H1 (cell line): ENCODE measurements around the gene GOLPH3L. TPM values are rescaled to one million over a fixed set of nuclear protein-coding genes. Genes with fewer than 3 reads are reported as not detected.
A peak's percentile ranks its signal among the peaks of the same experiment; 100 is the strongest.

ENCODE experiments used
- ASH2L ChIP-seq: fragments of 200-600, 300-600 bp; sonication (generic); IDR thresholded peaks from one replicate; pipeline ENCODE4 v1.7.1; 2017; ENCODE audit warnings: low read length
- BACH1 ChIP-seq: IDR thresholded peaks from 2 replicates; pipeline ENCODE4 v1.6.1; 2012; ENCODE audit warnings: low read length, improper control_type of control experiment
- CHD1 ChIP-seq: IDR thresholded peaks from 2 replicates; pipeline ENCODE4 v1.6.1; 2012; ENCODE audit warnings: low read depth, low read length, improper control_type of control experiment
- CHD2 ChIP-seq: IDR thresholded peaks from 2 replicates; pipeline ENCODE4 v1.6.1; 2012; ENCODE audit warnings: low read length, improper control_type of control experiment
- EP300 ChIP-seq, 2 experiments: IDR thresholded peaks; 1 replicate in 1 of 2; 2 replicates in 1 of 2; pipeline ENCODE4 v1.6.1; 2011 to 2012; ENCODE audit warnings: low read depth in 2 of 2, low read length in 2 of 2, mild to moderate bottlenecking in 2 of 2, borderline replicate concordance in 1 of 2, inconsistent platforms in 1 of 2, moderate library complexity in 1 of 2
- EZH2 ChIP-seq: fragments of 200-600 bp; sonication (generic); IDR thresholded peaks from 2 replicates; pipeline ENCODE4 v1.7.1; 2012; ENCODE audit warnings: low read depth, mild to moderate bottlenecking, moderate library complexity, low read length, inconsistent platforms; ENCODE audit not compliant: severe bottlenecking
- GTF2F1 ChIP-seq: IDR thresholded peaks from 2 replicates; pipeline ENCODE4 v1.6.1; 2012; ENCODE audit warnings: low read depth, low read length, improper control_type of control experiment, borderline replicate concordance
- JUND ChIP-seq: IDR thresholded peaks from 2 replicates; pipeline ENCODE4 v1.6.1; 2011; ENCODE audit warnings: mild to moderate bottlenecking, improper control_type of control experiment, low read length
- KDM1A ChIP-seq: fragments of 200-600, 300-600 bp; sonication (generic); IDR thresholded peaks from 2 replicates; pipeline ENCODE4 v1.7.1; 2016; ENCODE audit warnings: mild to moderate bottlenecking, low read length, borderline replicate concordance
- KDM4A ChIP-seq: IDR thresholded peaks from one replicate; pipeline ENCODE4 v1.7.1; 2012; ENCODE audit warnings: low read depth, mild to moderate bottlenecking, moderate library complexity, low read length, inconsistent platforms; ENCODE audit not compliant: severe bottlenecking
- NRF1 ChIP-seq: IDR thresholded peaks from 2 replicates; pipeline ENCODE4 v1.6.1; 2011; ENCODE audit warnings: mild to moderate bottlenecking, low read depth, low read length, improper control_type of control experiment
- POLR2AphosphoS5 ChIP-seq: IDR thresholded peaks from 2 replicates; pipeline ENCODE4 v1.6.1; 2011; ENCODE audit warnings: low read depth, low read length
- RFX5 ChIP-seq: IDR thresholded peaks from 2 replicates; pipeline ENCODE4 v1.6.1; 2011; ENCODE audit warnings: low read depth, low read length, improper control_type of control experiment, borderline replicate concordance
- RXRA ChIP-seq: IDR thresholded peaks from 2 replicates; pipeline ENCODE4 v1.6.1; 2011; ENCODE audit warnings: low read depth, mild to moderate bottlenecking, low read length, moderate library complexity; ENCODE audit not compliant: insufficient read depth
- SAP30 ChIP-seq: fragments of 300-600 bp; sonication (generic); IDR thresholded peaks from 2 replicates; pipeline ENCODE4 v1.7.1; 2012; ENCODE audit warnings: low read length, moderate library complexity, mild to moderate bottlenecking, inconsistent platforms; ENCODE audit not compliant: insufficient read depth, insufficient replicate concordance
- SIX5 ChIP-seq: IDR thresholded peaks from 2 replicates; pipeline ENCODE4 v1.6.1; 2011; ENCODE audit warnings: mild to moderate bottlenecking, low read depth, low read length
- SP4 ChIP-seq: IDR thresholded peaks from 2 replicates; pipeline ENCODE4 v1.6.1; 2012; ENCODE audit warnings: low read length, inconsistent platforms
- SRF ChIP-seq: IDR thresholded peaks from 2 replicates; pipeline ENCODE4 v1.6.1; 2011; ENCODE audit warnings: mild to moderate bottlenecking, low read depth, low read length, moderate library complexity
- TAF1 ChIP-seq: IDR thresholded peaks from 2 replicates; pipeline ENCODE4 v1.6.1; 2011; ENCODE audit warnings: mild to moderate bottlenecking, low read depth, low read length
- TCF12 ChIP-seq: IDR thresholded peaks from 2 replicates; pipeline ENCODE4 v1.6.1; 2011; ENCODE audit warnings: low read depth, mild to moderate bottlenecking, low read length
- polyA plus RNA-seq, 7 experiments: library from polyadenylated mRNA; depleted of rRNA in 3 of 7; stranded (reverse) in 5 of 7; unstranded in 2 of 7; fragments of >200 nt in 5 of 7; fragments of 200-250 nt in 2 of 7; gene quantifications; 1 replicate in 5 of 7; 2 replicates in 1 of 7; 4 replicates in 1 of 7; pipeline versions ENCODE4 v1.2.1 to v1.2.3, GENCODE V29; 2011 to 2013; ENCODE audit warnings: missing spikeins in 2 of 7, mixed read lengths in 2 of 7
- total RNA-seq: library from RNA; stranded (reverse); fragmentation: NEBNext Ultra II Directional; extraction: Animal tissue kit (Norgen Biotek cat#: 25700); gene quantifications from 2 replicates; pipeline ENCODE4 v1.2.1, GENCODE V29; 2021
- TF ChIP-seq, protein P1 (sequence below): IDR thresholded peaks from 2 replicates; pipeline ENCODE4 v1.6.1; 2012; ENCODE audit warnings: low read length, inconsistent platforms

The GOLPH3L gene
- total and polyA plus RNA-seq, 2 of the 8 experiments (the other 6 are each of a cell fraction or from before 2014, with no cell fraction given) = 13.3 to 40.8 TPM

DNA sequence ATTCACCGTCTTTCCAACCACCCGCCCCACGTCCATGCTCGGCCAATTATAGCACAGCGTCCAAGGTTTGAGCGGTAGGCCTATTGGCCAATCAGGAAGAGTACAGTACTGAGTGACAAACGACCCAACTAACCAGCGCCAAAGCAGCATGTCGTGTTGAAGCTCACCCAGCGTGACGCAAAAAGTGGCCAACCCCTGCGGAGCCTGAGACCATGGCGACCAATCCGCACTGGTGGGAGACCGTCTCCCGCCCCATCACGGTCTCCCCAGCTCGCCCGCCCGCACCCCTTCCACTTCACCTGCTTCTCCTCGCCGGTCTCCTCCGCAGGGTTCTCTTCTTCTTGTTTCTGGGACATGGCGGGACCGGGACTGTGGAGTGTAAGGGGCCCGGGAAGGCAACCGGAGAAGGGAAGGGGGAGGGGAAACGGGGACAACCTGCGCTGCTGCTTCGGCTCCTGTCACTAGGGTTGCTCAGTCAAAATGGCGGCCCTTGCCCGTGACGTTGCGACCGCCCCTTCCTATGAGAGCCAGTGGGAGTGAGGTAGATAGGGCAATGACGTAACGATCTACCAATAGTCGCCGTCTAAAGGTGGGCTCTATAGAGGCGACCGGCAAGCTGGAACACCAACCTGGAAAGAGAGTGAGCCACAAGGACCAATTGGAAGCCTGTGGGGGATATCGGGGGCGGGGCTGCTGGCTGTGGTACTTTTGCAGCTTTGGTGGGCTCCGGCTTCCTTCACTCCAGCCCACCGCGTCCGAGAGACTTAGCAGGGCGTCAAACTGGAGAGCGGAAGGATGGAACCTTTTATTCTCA is 67.6 kb downstream of the GOLPH3L start, which contains the start of gene ENSA (continued):
- peak; percentile 95 for TF ChIP-seq CHD2
- peak; percentile 88 for TF ChIP-seq SAP30
- no peak for TF ChIP-seq TCF12
- TF ChIP-seq, protein P1, sequence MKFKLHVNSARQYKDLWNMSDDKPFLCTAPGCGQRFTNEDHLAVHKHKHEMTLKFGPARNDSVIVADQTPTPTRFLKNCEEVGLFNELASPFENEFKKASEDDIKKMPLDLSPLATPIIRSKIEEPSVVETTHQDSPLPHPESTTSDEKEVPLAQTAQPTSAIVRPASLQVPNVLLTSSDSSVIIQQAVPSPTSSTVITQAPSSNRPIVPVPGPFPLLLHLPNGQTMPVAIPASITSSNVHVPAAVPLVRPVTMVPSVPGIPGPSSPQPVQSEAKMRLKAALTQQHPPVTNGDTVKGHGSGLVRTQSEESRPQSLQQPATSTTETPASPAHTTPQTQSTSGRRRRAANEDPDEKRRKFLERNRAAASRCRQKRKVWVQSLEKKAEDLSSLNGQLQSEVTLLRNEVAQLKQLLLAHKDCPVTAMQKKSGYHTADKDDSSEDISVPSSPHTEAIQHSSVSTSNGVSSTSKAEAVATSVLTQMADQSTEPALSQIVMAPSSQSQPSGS = peak; percentile 100
- peak; percentile 71 for TF ChIP-seq POLR2AphosphoS5
- TF ChIP-seq ASH2L = peak; percentile 84
- TF ChIP-seq GTF2F1 = peak; percentile 66; the same call in 1 of the 2 replicates
- TF ChIP-seq JUND = peak; percentile 87
- TF ChIP-seq EZH2 = no peak
- peak; percentile 92 for TF ChIP-seq TAF1
- TF ChIP-seq KDM1A = no peak
- no peak for TF ChIP-seq SRF
- TF ChIP-seq SP4 = no peak
- no peak for TF ChIP-seq RXRA
- TF ChIP-seq RFX5 = peak; percentile 18; the same call in 1 of the 2 replicates
- no peak for TF ChIP-seq CHD1
- TF ChIP-seq BACH1 = no peak
- no peak for TF ChIP-seq KDM4A
- no peak for TF ChIP-seq EP300 (IDR thresholded peaks at IDR 0.05; ENCODE audit: borderline replicate concordance in 1 of 2, low read depth in 2 of 2, low read length in 2 of 2)
- no peak for TF ChIP-seq NRF1
- TF ChIP-seq SIX5 = no peak
